ENCODE data around the gene ZNF580. TPM values are rescaled to one million over a fixed set of nuclear protein-coding genes. Genes with fewer than 3 reads are reported as not detected.
A peak's percentile ranks its signal among the peaks of the same experiment; 100 is the strongest.

ZNF580 gene
- total and polyA plus RNA-seq, 7 experiments from 2014 or later: 14.6 to 109 (median 48.0) TPM

GRCh38 chr19:55599842-55600661 lies 40.8 kb upstream of the ZNF580 start, which contains the start of gene ZNF524:
TSS of gene ZNF524 (plus strand) at chr19:55600288. CDS start at chr19:55602113, 1,825 bp downstream.
- Histone ChIP-seq H3K27ac (ENCODE audit: low read depth, low read length) (peak within 1 kb of the TSS; percentile 93), H3K36me3 (ENCODE audit: control insufficient read depth in 2 of 3, insufficient read depth in 3 of 3, low read length in 3 of 3) (peaks cover 0 to 37% (median 0%) of the 10 kb centered on the region in 3 experiments), H3K27me3 (ENCODE audit: control insufficient read depth in 2 of 2, insufficient read depth in 2 of 2, low read length in 2 of 2) (no peaks in the 10 kb centered on the region), H3K9me3 (ENCODE audit: control insufficient read depth in 2 of 3, low read length in 3 of 3) (no peaks in the 10 kb centered on the region), H3K4me1 (ENCODE audit: control insufficient read depth in 2 of 2, insufficient read depth in 2 of 2, low read length in 2 of 2) (peaks cover 0 to 17% of the 10 kb centered on the region in 2 donors), H3K4me3 (ENCODE audit: low read length) (peak within 1 kb of the TSS; percentile 93)
- H3K9me3 Mint-ChIP-seq: peaks cover 0 to 7% (median 0%) of the 10 kb centered on the region in 11 donors
- peak within 1 kb of the TSS; percentile 90 to 100 (median 99) for H3K4me3 Mint-ChIP-seq
- ChIA-PET CTCF (interaction anchor here (0.6 to 1.6 kb wide), 5 partner anchors 14 to 55 kb away, joined by 4 to 8 read pairs (median 4); partner anchors contain the start of genes U2AF2 and ZNF784), POLR2A (interaction anchor here (0.6 to 3.4 kb wide), 25 partner anchors 12 to 1410 kb away, joined by 3 to 44 read pairs (median 6); partner anchors contain the start of genes KMT5C, LENG8, PPP6R1 and U2AF2)
- DNase-seq (peak; percentile 74 to 93 (median 90)), ATAC-seq (peak; percentile 70)
- peak within 1 kb of the TSS; percentile 97 to 100 (median 99) for H3K27ac Mint-ChIP-seq
- H3K36me3 Mint-ChIP-seq: peaks cover 9 to 30% (median 19%) of the 10 kb centered on the region in 5 donors
- no peaks in the 10 kb centered on the region for H3K27me3 Mint-ChIP-seq
- intact Hi-C loops (cut with micrococcal nuclease): loop anchor here (1.0 kb wide), 18 partner anchors 13 to 1410 kb away; partner anchors contain the start of genes EPN1 (in 2 of the 2), KMT5C (in 2 of the 2), PPP1R12C (in 2 of the 2) and PPP6R1 (in 2 of the 2)
- peaks cover 22 to 38% (median 33%) of the 10 kb centered on the region in 7 donors for H3K4me1 Mint-ChIP-seq

GRCh38 chr19:55600662-55601028 lies 40.2 kb upstream of the ZNF580 start:
- Histone ChIP-seq H3K27ac (ENCODE audit: low read depth, low read length) (peak overlapping the region; percentile 93), H3K4me1 (ENCODE audit: control insufficient read depth in 2 of 2, insufficient read depth in 2 of 2, low read length in 2 of 2) (peaks cover 0 to 17% of the 10 kb centered on the region in 2 donors), H3K4me3 (ENCODE audit: low read length) (peak overlapping the region; percentile 63), H3K27me3 (ENCODE audit: control insufficient read depth in 2 of 2, insufficient read depth in 2 of 2, low read length in 2 of 2) (no peaks in the 10 kb centered on the region), H3K36me3 (ENCODE audit: control insufficient read depth in 2 of 3, insufficient read depth in 3 of 3, low read length in 3 of 3) (peaks cover 0 to 31% (median 0%) of the 10 kb centered on the region in 3 experiments), H3K9me3 (ENCODE audit: control insufficient read depth in 2 of 3, low read length in 3 of 3) (no peaks in the 10 kb centered on the region)
- intact Hi-C loops (cut with micrococcal nuclease): loop anchor here in 1 of 2 donors (1.0 kb wide), 1 partner anchor 261 kb away; the partner anchor contains the start of gene KMT5C
- Mint-ChIP-seq H3K9me3 (peaks cover 0 to 7% (median 0%) of the 10 kb centered on the region in 11 donors), H3K4me1 (peaks cover 22 to 38% (median 33%) of the 10 kb centered on the region in 7 donors), H3K36me3 (peaks cover 3 to 24% (median 14%) of the 10 kb centered on the region in 5 donors), H3K4me3 (peak overlapping the region; percentile 76 to 91 (median 87)), H3K27me3 (no peaks in the 10 kb centered on the region), H3K27ac (peak overlapping the region; percentile 70 to 94 (median 87))
- ChIA-PET POLR2A (interaction anchor here (0.7 to 3.4 kb wide), 8 partner anchors 18 to 124 kb away, joined by 3 to 35 read pairs (median 14); partner anchors contain the start of genes ZNF581, ZNF628 and ZNF784), CTCF (no interaction called here)
- DNase-seq: no peak
- ATAC-seq: no peak

- H3K27me3 Mint-ChIP-seq: peaks cover 0 to 3% (median 0%) of the 10 kb centered on the region in 5 donors
- POLR2A ChIA-PET: interaction anchor here (0.7 to 3.4 kb wide), 6 partner anchors 17 to 53 kb away, joined by 3 to 35 read pairs (median 8); partner anchors contain the start of genes ZNF581 and ZNF784
- Histone ChIP-seq H3K36me3 (ENCODE audit: control insufficient read depth in 2 of 3, insufficient read depth in 3 of 3, low read length in 3 of 3) (peaks cover 0 to 26% (median 0%) of the 10 kb centered on the region in 3 experiments), H3K4me1 (ENCODE audit: control insufficient read depth in 2 of 2, insufficient read depth in 2 of 2, low read length in 2 of 2) (peaks cover 0 to 17% of the 10 kb centered on the region in 2 donors), H3K4me3 (ENCODE audit: low read length) (peak overlapping the region; percentile 63), H3K27me3 (ENCODE audit: control insufficient read depth in 2 of 2, insufficient read depth in 2 of 2, low read length in 2 of 2) (no peaks in the 10 kb centered on the region), H3K27ac (ENCODE audit: low read depth, low read length) (peak overlapping the region; percentile 93), H3K9me3 (ENCODE audit: control insufficient read depth in 2 of 3, low read length in 3 of 3) (no peaks in the 10 kb centered on the region)
- CTCF ChIA-PET: no interaction called here
- ATAC-seq (no peak), DNase-seq (no peak)
- intact Hi-C loops (cut with micrococcal nuclease): no loop called here
- H3K4me1 Mint-ChIP-seq: peaks cover 24 to 41% (median 36%) of the 10 kb centered on the region in 7 donors
- H3K4me3 Mint-ChIP-seq: peak overlapping the region; percentile 76 to 91 (median 87)
- H3K36me3 Mint-ChIP-seq: peaks cover 0 to 19% (median 9%) of the 10 kb centered on the region in 5 donors
- H3K27ac Mint-ChIP-seq: peak overlapping the region; percentile 70 to 94 (median 87)
- peaks cover 0 to 5% (median 0%) of the 10 kb centered on the region in 11 donors for H3K9me3 Mint-ChIP-seq
These were observed 39.7 kb upstream of the ZNF580 start for GRCh38 chr19:55601084-55601483.

GRCh38 chr19:55602104-55603001 lies 38.4 kb upstream of the ZNF580 start:
- Histone ChIP-seq H3K9me3 (ENCODE audit: control insufficient read depth in 2 of 3, low read length in 3 of 3) (no peaks in the 10 kb centered on the region), H3K27ac (ENCODE audit: low read depth, low read length) (no peak overlapping the region), H3K4me3 (ENCODE audit: low read length) (no peak overlapping the region), H3K36me3 (ENCODE audit: control insufficient read depth in 2 of 3, insufficient read depth in 3 of 3, low read length in 3 of 3) (peaks cover 0 to 15% (median 0%) of the 10 kb centered on the region in 3 experiments), H3K27me3 (ENCODE audit: control insufficient read depth in 2 of 2, insufficient read depth in 2 of 2, low read length in 2 of 2) (no peaks in the 10 kb centered on the region), H3K4me1 (ENCODE audit: control insufficient read depth in 2 of 2, insufficient read depth in 2 of 2, low read length in 2 of 2) (peaks cover 7 to 24% of the 10 kb centered on the region in 2 donors)
- H3K27ac Mint-ChIP-seq: peak overlapping the region in 5 of 9 donors; percentile 83 to 91 (median 87)
- H3K9me3 Mint-ChIP-seq: peaks cover 0 to 4% (median 0%) of the 10 kb centered on the region in 11 donors
- DNase-seq (no peak), ATAC-seq (no peak)
- peaks cover 0 to 3% (median 0%) of the 10 kb centered on the region in 5 donors for H3K27me3 Mint-ChIP-seq
- POLR2A ChIA-PET: interaction anchor here (0.7 to 3.3 kb wide), 2 partner anchors 27 to 37 kb away, joined by 3 to 12 read pairs; no protein-coding TSS in a partner anchor
- peaks cover 30 to 53% (median 49%) of the 10 kb centered on the region in 7 donors for H3K4me1 Mint-ChIP-seq
- peak overlapping the region in 5 of 10 donors; percentile 65 to 90 (median 87) for H3K4me3 Mint-ChIP-seq
- intact Hi-C loops (cut with micrococcal nuclease): no loop called here
- peaks cover 0 to 15% (median 6%) of the 10 kb centered on the region in 5 donors for H3K36me3 Mint-ChIP-seq
- CTCF ChIA-PET: interaction anchor here (0.6 kb wide), 1 partner anchor 19 kb away, joined by 3 read pairs; no protein-coding TSS in a partner anchor

GRCh38 chr19:55603115-55603514 lies 37.7 kb upstream of the ZNF580 start:
- peaks cover 36 to 60% (median 55%) of the 10 kb centered on the region in 7 donors for H3K4me1 Mint-ChIP-seq

More at GRCh38 chr19:55603115-55603514, 37.7 kb upstream of the ZNF580 start:
- H3K4me3 Mint-ChIP-seq: peak overlapping the region in 6 of 10 donors; percentile 40 to 94 (median 65)
- POLR2A ChIA-PET: interaction anchor here (0.6 to 6.9 kb wide), 3 partner anchors 22 to 1232 kb away, joined by 3 to 76 read pairs (median 7); partner anchors contain the start of genes NAT14 and ZNF784
- peak overlapping the region in 6 of 9 donors; percentile 9 to 72 (median 46) for H3K27ac Mint-ChIP-seq
- H3K27me3 ChIP-seq (ENCODE audit: control insufficient read depth in 2 of 2, insufficient read depth in 2 of 2, low read length in 2 of 2): no peaks in the 10 kb centered on the region
- ATAC-seq (no peak), DNase-seq (no peak)
- peaks cover 0 to 4% (median 0%) of the 10 kb centered on the region in 11 donors for H3K9me3 Mint-ChIP-seq
- no peak overlapping the region for H3K4me3 ChIP-seq (ENCODE audit: low read length)
- peaks cover 7 to 24% of the 10 kb centered on the region in 2 donors for H3K4me1 ChIP-seq (ENCODE audit: control insufficient read depth in 2 of 2, insufficient read depth in 2 of 2, low read length in 2 of 2)
- peaks cover 0 to 8% (median 0%) of the 10 kb centered on the region in 3 experiments for H3K36me3 ChIP-seq (ENCODE audit: control insufficient read depth in 2 of 3, insufficient read depth in 3 of 3, low read length in 3 of 3)
- H3K27me3 Mint-ChIP-seq: peaks cover 0 to 3% (median 0%) of the 10 kb centered on the region in 5 donors
- CTCF ChIA-PET: no interaction called here
- intact Hi-C loops (cut with micrococcal nuclease): no loop called here
- H3K9me3 ChIP-seq (ENCODE audit: control insufficient read depth in 2 of 3, low read length in 3 of 3): no peaks in the 10 kb centered on the region
- peaks cover 0 to 17% (median 6%) of the 10 kb centered on the region in 5 donors for H3K36me3 Mint-ChIP-seq
- H3K27ac ChIP-seq (ENCODE audit: low read depth, low read length): no peak overlapping the region

All from naive thymus-derived CD4-positive, alpha-beta T cell (primary cell).